ENCODE measurements around the gene IKZF5. TPM values are rescaled to one million over a fixed set of nuclear protein-coding genes. Genes with fewer than 3 reads are reported as not detected.

IKZF5 gene
- total RNA-seq, 5 donors from 2014 or later (not counting 1 experiment from before 2014, with no cell fraction given): 22.6 to 68.1 (median 29.4) TPM

GRCh38 chr10:123042708-123043408, 34.3 kb upstream of the IKZF5 start:
- Histone ChIP-seq H3K27ac (ENCODE audit: low read length) (no peak overlapping the region), H3K4me3 (ENCODE audit: control insufficient read depth in 1 of 2, extremely low read depth in 1 of 2, low read length in 1 of 2) (no peak overlapping the region), H3K4me1 (ENCODE audit: control insufficient read depth in 1 of 2, extremely low read depth in 1 of 2, insufficient read depth in 2 of 2, low read length in 2 of 2) (no peaks in the 10 kb centered on the region), H3K36me3 (ENCODE audit: control insufficient read depth in 2 of 2, extremely low read depth in 1 of 2, insufficient read depth in 1 of 2, low read length in 1 of 2) (peaks cover 4 to 22% of the 10 kb centered on the region in 2 donors), H3K27me3 (replicated peaks in 1 of 2; ENCODE audit: control insufficient read depth in 2 of 2, extremely low read depth in 1 of 2, insufficient read depth in 2 of 2, low read length in 1 of 2) (no peaks in the 10 kb centered on the region), H3K9me3 (no peaks in the 10 kb centered on the region)
- peaks cover 0 to 7% (median 1%) of the 10 kb centered on the region in 3 donors for H3K4me1 Mint-ChIP-seq
- 93% methylated on average over 7 of the region's 12 CpGs for WGBS (ENCODE audit: insufficient coverage)
- no peak overlapping the region for H3K4me3 Mint-ChIP-seq
- no peaks in the 10 kb centered on the region for H3K27me3 Mint-ChIP-seq
- DNase-seq: no peak
- peaks cover 28% of the 10 kb centered on the region for H3K36me3 Mint-ChIP-seq
- ChIA-PET POLR2A (no interaction called here), CTCF (interaction anchor here (0.6 to 1.8 kb wide), 9 partner anchors 59 to 925 kb away, joined by 3 to 6 read pairs (median 3); no protein-coding TSS in a partner anchor)
- no peaks in the 10 kb centered on the region for H3K9me3 Mint-ChIP-seq
- ATAC-seq (replicated peaks in 1 of 4): no peak
- no peak overlapping the region for H3K27ac Mint-ChIP-seq

GRCh38 chr10:123039632-123039930, 31.0 kb upstream of the IKZF5 start:
- DNase-seq: no peak
- H3K4me1 Mint-ChIP-seq: peaks cover 0 to 7% (median 1%) of the 10 kb centered on the region in 3 donors
- H3K27me3 Mint-ChIP-seq: no peaks in the 10 kb centered on the region
- no peak for ATAC-seq (replicated peaks in 1 of 4)
- POLR2A ChIA-PET: no interaction called here
- no peak overlapping the region for H3K27ac Mint-ChIP-seq
- Histone ChIP-seq H3K9me3 (no peaks in the 10 kb centered on the region), H3K4me1 (ENCODE audit: control insufficient read depth in 1 of 2, extremely low read depth in 1 of 2, insufficient read depth in 2 of 2, low read length in 2 of 2) (no peaks in the 10 kb centered on the region), H3K27me3 (replicated peaks in 1 of 2; ENCODE audit: control insufficient read depth in 2 of 2, extremely low read depth in 1 of 2, insufficient read depth in 2 of 2, low read length in 1 of 2) (no peaks in the 10 kb centered on the region), H3K27ac (ENCODE audit: low read length) (no peak overlapping the region), H3K4me3 (ENCODE audit: control insufficient read depth in 1 of 2, extremely low read depth in 1 of 2, low read length in 1 of 2) (no peak overlapping the region), H3K36me3 (ENCODE audit: control insufficient read depth in 2 of 2, extremely low read depth in 1 of 2, insufficient read depth in 1 of 2, low read length in 1 of 2) (peaks cover 0 to 9% of the 10 kb centered on the region in 2 donors)
- CTCF ChIA-PET: no interaction called here
- no peak overlapping the region for H3K4me3 Mint-ChIP-seq
- H3K36me3 Mint-ChIP-seq: peaks cover 29% of the 10 kb centered on the region
- H3K9me3 Mint-ChIP-seq: no peaks in the 10 kb centered on the region

- ATAC-seq (replicated peaks in 1 of 4) (no peak), DNase-seq (no peak)
- Mint-ChIP-seq H3K4me3 (no peak overlapping the region), H3K36me3 (peaks cover 34% of the 10 kb centered on the region), H3K9me3 (no peaks in the 10 kb centered on the region), H3K27ac (no peak overlapping the region), H3K27me3 (no peaks in the 10 kb centered on the region), H3K4me1 (peaks cover 0 to 7% (median 1%) of the 10 kb centered on the region in 3 donors)
- ChIA-PET POLR2A (no interaction called here), CTCF (no interaction called here)
- Histone ChIP-seq H3K4me1 (ENCODE audit: control insufficient read depth in 1 of 2, extremely low read depth in 1 of 2, insufficient read depth in 2 of 2, low read length in 2 of 2) (no peaks in the 10 kb centered on the region), H3K27ac (ENCODE audit: low read length) (no peak overlapping the region), H3K9me3 (no peaks in the 10 kb centered on the region), H3K4me3 (ENCODE audit: control insufficient read depth in 1 of 2, extremely low read depth in 1 of 2, low read length in 1 of 2) (no peak overlapping the region), H3K27me3 (replicated peaks in 1 of 2; ENCODE audit: control insufficient read depth in 2 of 2, extremely low read depth in 1 of 2, insufficient read depth in 2 of 2, low read length in 1 of 2) (no peaks in the 10 kb centered on the region), H3K36me3 (ENCODE audit: control insufficient read depth in 2 of 2, extremely low read depth in 1 of 2, insufficient read depth in 1 of 2, low read length in 1 of 2) (peaks cover 0 to 7% of the 10 kb centered on the region in 2 donors)
- 84% methylated on average over 7 of the region's 18 CpGs for WGBS (ENCODE audit: insufficient coverage)
Observed at GRCh38 chr10:123038782-123039631, 30.4 kb upstream of the IKZF5 start.

- ATAC-seq (replicated peaks in 1 of 4): no peak
- Histone ChIP-seq H3K4me1 (ENCODE audit: control insufficient read depth in 1 of 2, extremely low read depth in 1 of 2, insufficient read depth in 2 of 2, low read length in 2 of 2) (no peaks in the 10 kb centered on the region), H3K4me3 (ENCODE audit: control insufficient read depth in 1 of 2, extremely low read depth in 1 of 2, low read length in 1 of 2) (no peak overlapping the region), H3K9me3 (no peaks in the 10 kb centered on the region), H3K27me3 (replicated peaks in 1 of 2; ENCODE audit: control insufficient read depth in 2 of 2, extremely low read depth in 1 of 2, insufficient read depth in 2 of 2, low read length in 1 of 2) (no peaks in the 10 kb centered on the region), H3K27ac (ENCODE audit: low read length) (no peak overlapping the region), H3K36me3 (ENCODE audit: control insufficient read depth in 2 of 2, extremely low read depth in 1 of 2, insufficient read depth in 1 of 2, low read length in 1 of 2) (peaks cover 0 to 3% of the 10 kb centered on the region in 2 donors)
- no peaks in the 10 kb centered on the region for H3K9me3 Mint-ChIP-seq
- no peak for DNase-seq
- peaks cover 27% of the 10 kb centered on the region for H3K36me3 Mint-ChIP-seq
- ChIA-PET POLR2A (interaction anchor here in 1 of 2 donors (0.7 kb wide), 1 partner anchor 55 kb away, joined by 3 read pairs; no protein-coding TSS in a partner anchor), CTCF (interaction anchor here in 1 of 2 donors (0.6 kb wide), 1 partner anchor 146 kb away, joined by 3 read pairs; no protein-coding TSS in a partner anchor)
- no peak overlapping the region for H3K27ac Mint-ChIP-seq
- WGBS (ENCODE audit: insufficient coverage): 86% methylated on average over 5 of the region's 8 CpGs
- no peak overlapping the region for H3K4me3 Mint-ChIP-seq
- H3K27me3 Mint-ChIP-seq: no peaks in the 10 kb centered on the region
- peaks cover 0 to 4% (median 1%) of the 10 kb centered on the region in 3 donors for H3K4me1 Mint-ChIP-seq
Observed at GRCh38 chr10:123035467-123036086, 27.0 kb upstream of the IKZF5 start.

- H3K9me3 Mint-ChIP-seq: no peaks in the 10 kb centered on the region
- no peaks in the 10 kb centered on the region for H3K27me3 ChIP-seq (replicated peaks in 1 of 2; ENCODE audit: control insufficient read depth in 2 of 2, extremely low read depth in 1 of 2, insufficient read depth in 2 of 2, low read length in 1 of 2)
- no peaks in the 10 kb centered on the region for H3K27me3 Mint-ChIP-seq
- POLR2A ChIA-PET: no interaction called here
- peaks cover 32% of the 10 kb centered on the region for H3K36me3 Mint-ChIP-seq
- DNase-seq: no peak
- no peaks in the 10 kb centered on the region for H3K4me1 ChIP-seq (ENCODE audit: control insufficient read depth in 1 of 2, extremely low read depth in 1 of 2, insufficient read depth in 2 of 2, low read length in 2 of 2)
- peaks cover 0 to 5% (median 1%) of the 10 kb centered on the region in 3 donors for H3K4me1 Mint-ChIP-seq
- H3K27ac ChIP-seq (ENCODE audit: low read length): no peak overlapping the region
- ATAC-seq (replicated peaks in 1 of 4): no peak
- no peak overlapping the region for H3K27ac Mint-ChIP-seq
- no peak overlapping the region for H3K4me3 ChIP-seq (ENCODE audit: control insufficient read depth in 1 of 2, extremely low read depth in 1 of 2, low read length in 1 of 2)
- H3K9me3 ChIP-seq: no peaks in the 10 kb centered on the region
- no peak overlapping the region for H3K4me3 Mint-ChIP-seq
- H3K36me3 ChIP-seq (ENCODE audit: control insufficient read depth in 2 of 2, extremely low read depth in 1 of 2, insufficient read depth in 1 of 2, low read length in 1 of 2): peaks cover 0 to 3% of the 10 kb centered on the region in 2 donors
- CTCF ChIA-PET: no interaction called here
Observed at GRCh38 chr10:123034332-123034731, 25.7 kb upstream of the IKZF5 start.

GRCh38 chr10:123031124-123031523, 22.5 kb upstream of the IKZF5 start:
- no peak overlapping the region for H3K27ac ChIP-seq (ENCODE audit: low read length)
- H3K4me3 ChIP-seq (ENCODE audit: control insufficient read depth in 1 of 2, extremely low read depth in 1 of 2, low read length in 1 of 2): no peak overlapping the region
- ChIA-PET CTCF (no interaction called here), POLR2A (no interaction called here)
- no peaks in the 10 kb centered on the region for H3K9me3 ChIP-seq
- no peaks in the 10 kb centered on the region for H3K27me3 ChIP-seq (replicated peaks in 1 of 2; ENCODE audit: control insufficient read depth in 2 of 2, extremely low read depth in 1 of 2, insufficient read depth in 2 of 2, low read length in 1 of 2)
- H3K9me3 Mint-ChIP-seq: no peaks in the 10 kb centered on the region
- peaks cover 35% of the 10 kb centered on the region for H3K36me3 Mint-ChIP-seq
- H3K27ac Mint-ChIP-seq: no peak overlapping the region
- DNase-seq (no peak), ATAC-seq (replicated peaks in 1 of 4) (no peak)
- WGBS (ENCODE audit: insufficient coverage): no CpG with 5 or more reads among the region's 1 CpG
- peaks cover 0 to 2% (median 0%) of the 10 kb centered on the region in 3 donors for H3K4me1 Mint-ChIP-seq
- H3K27me3 Mint-ChIP-seq: no peaks in the 10 kb centered on the region
- no peaks in the 10 kb centered on the region for H3K4me1 ChIP-seq (ENCODE audit: control insufficient read depth in 1 of 2, extremely low read depth in 1 of 2, insufficient read depth in 2 of 2, low read length in 2 of 2)
- H3K36me3 ChIP-seq (ENCODE audit: control insufficient read depth in 2 of 2, extremely low read depth in 1 of 2, insufficient read depth in 1 of 2, low read length in 1 of 2): peaks cover 0 to 3% of the 10 kb centered on the region in 2 donors
- no peak overlapping the region for H3K4me3 Mint-ChIP-seq

Measured in T-cell (primary cell).